Activated naive CD4-positive, alpha-beta T cell treated with anti-CD3 and anti-CD28 coated beads, Interleukin-2, amount 50 U/mL, for 24 hours (primary cell): ENCODE data around the gene GPC3.
"Not testable (repeated sequence)": the region's sequence is repeated elsewhere in the genome, so short reads cannot be mapped to it uniquely, and the experiment has no call there.

ENCODE experiments used
- H3K27ac Mint-ChIP-seq: one replicate; pipeline ENCODE4 v1.8.0; 2021; ENCODE audit warnings: mild to moderate bottlenecking, mixed read lengths
- H3K27me3 Mint-ChIP-seq: one replicate; pipeline ENCODE4 v1.8.0; 2021; ENCODE audit warnings: mixed read lengths
- H3K36me3 Mint-ChIP-seq: one replicate; pipeline ENCODE4 v1.8.0; 2021; ENCODE audit warnings: mixed read lengths
- H3K4me1 Mint-ChIP-seq: one replicate; pipeline ENCODE4 v1.8.0; 2021; ENCODE audit warnings: mixed read lengths
- H3K4me3 Mint-ChIP-seq: one replicate; pipeline ENCODE4 v1.8.0; 2021; ENCODE audit warnings: mild to moderate bottlenecking, mixed read lengths
- H3K9me3 Mint-ChIP-seq: one replicate; pipeline ENCODE4 v1.8.0; 2021; ENCODE audit warnings: mixed read lengths

The GPC3 gene

GRCh38 chrX:133910539-133910938, 74.9 kb downstream of the GPC3 start:
- no peaks in the 10 kb centered on the region for H3K27me3 Mint-ChIP-seq
- no peak overlapping the region for H3K4me3 Mint-ChIP-seq
- no peaks in the 10 kb centered on the region for H3K4me1 Mint-ChIP-seq
- H3K9me3 Mint-ChIP-seq: no peaks in the 10 kb centered on the region
- no peaks in the 10 kb centered on the region for H3K36me3 Mint-ChIP-seq
- no peak overlapping the region for H3K27ac Mint-ChIP-seq

GRCh38 chrX:133909888-133910287, 75.5 kb downstream of the GPC3 start:
- Mint-ChIP-seq H3K36me3 (no peaks in the 10 kb centered on the region), H3K4me3 (no peak overlapping the region), H3K4me1 (no peaks in the 10 kb centered on the region), H3K27me3 (no peaks in the 10 kb centered on the region), H3K9me3 (no peaks in the 10 kb centered on the region), H3K27ac (no peak overlapping the region)

- no peak overlapping the region for H3K4me3 Mint-ChIP-seq
- no peak overlapping the region for H3K27ac Mint-ChIP-seq
- H3K36me3 Mint-ChIP-seq: no peaks in the 10 kb centered on the region
- no peaks in the 10 kb centered on the region for H3K9me3 Mint-ChIP-seq
- H3K4me1 Mint-ChIP-seq: no peaks in the 10 kb centered on the region
- no peaks in the 10 kb centered on the region for H3K27me3 Mint-ChIP-seq
Observed at GRCh38 chrX:133908223-133908955, 77.0 kb downstream of the GPC3 start.

- Mint-ChIP-seq H3K9me3 (no peaks in the 10 kb centered on the region), H3K27ac (no peak overlapping the region), H3K4me3 (no peak overlapping the region), H3K27me3 (no peaks in the 10 kb centered on the region), H3K36me3 (no peaks in the 10 kb centered on the region), H3K4me1 (no peaks in the 10 kb centered on the region)
Observed at GRCh38 chrX:133907606-133908005, 77.8 kb downstream of the GPC3 start.

- H3K36me3 Mint-ChIP-seq: no peaks in the 10 kb centered on the region
- H3K27me3 Mint-ChIP-seq: no peaks in the 10 kb centered on the region
- H3K4me3 Mint-ChIP-seq: no peak overlapping the region
- no peaks in the 10 kb centered on the region for H3K9me3 Mint-ChIP-seq
- no peak overlapping the region for H3K27ac Mint-ChIP-seq
- H3K4me1 Mint-ChIP-seq: no peaks in the 10 kb centered on the region
Observed at GRCh38 chrX:133905305-133905704, 80.1 kb downstream of the GPC3 start.

GRCh38 chrX:133897593-133898163, 87.7 kb downstream of the GPC3 start:
- Mint-ChIP-seq H3K27me3 (no peaks in the 10 kb centered on the region), H3K27ac (no peak overlapping the region), H3K9me3 (no peaks in the 10 kb centered on the region), H3K36me3 (no peaks in the 10 kb centered on the region), H3K4me1 (no peaks in the 10 kb centered on the region), H3K4me3 (no peak overlapping the region)

GRCh38 chrX:133892337-133892736, 93.1 kb downstream of the GPC3 start:
- Mint-ChIP-seq H3K36me3 (no peaks in the 10 kb centered on the region), H3K27ac (no peak overlapping the region)

GRCh38 chrX:133888984-133889383, 96.4 kb downstream of the GPC3 start:
- no peaks in the 10 kb centered on the region for H3K27me3 Mint-ChIP-seq
- no peak overlapping the region for H3K4me3 Mint-ChIP-seq
- no peaks in the 10 kb centered on the region for H3K36me3 Mint-ChIP-seq
- H3K27ac Mint-ChIP-seq: no peak overlapping the region
- H3K9me3 Mint-ChIP-seq: no peaks in the 10 kb centered on the region
- H3K4me1 Mint-ChIP-seq: no peaks in the 10 kb centered on the region

More at GRCh38 chrX:133892337-133892736, 93.1 kb downstream of the GPC3 start:
- no peak overlapping the region for H3K4me3 Mint-ChIP-seq
- H3K27me3 Mint-ChIP-seq: no peaks in the 10 kb centered on the region
- H3K4me1 Mint-ChIP-seq: no peaks in the 10 kb centered on the region
- H3K9me3 Mint-ChIP-seq: no peaks in the 10 kb centered on the region

GRCh38 chrX:133888084-133888483, 97.3 kb downstream of the GPC3 start:
- not testable (repeated sequence) for H3K4me3 Mint-ChIP-seq

GRCh38 chrX:133884430-133885394, 100.7 kb downstream of the GPC3 start:
- H3K9me3 Mint-ChIP-seq: no peaks in the 10 kb centered on the region

More at GRCh38 chrX:133888084-133888483, 97.3 kb downstream of the GPC3 start:
- not testable (repeated sequence) for H3K27me3 Mint-ChIP-seq, H3K4me1 Mint-ChIP-seq, H3K27ac Mint-ChIP-seq, H3K36me3 Mint-ChIP-seq, H3K9me3 Mint-ChIP-seq

GRCh38 chrX:133881893-133882292, 103.5 kb downstream of the GPC3 start:
- no peaks in the 10 kb centered on the region for H3K27me3 Mint-ChIP-seq
- H3K27ac Mint-ChIP-seq: no peak overlapping the region
- no peaks in the 10 kb centered on the region for H3K4me1 Mint-ChIP-seq
- H3K36me3 Mint-ChIP-seq: no peaks in the 10 kb centered on the region
- H3K9me3 Mint-ChIP-seq: no peaks in the 10 kb centered on the region
- no peak overlapping the region for H3K4me3 Mint-ChIP-seq

More at GRCh38 chrX:133884430-133885394, 100.7 kb downstream of the GPC3 start:
- no peaks in the 10 kb centered on the region for H3K4me1 Mint-ChIP-seq
- H3K27ac Mint-ChIP-seq: no peak overlapping the region
- H3K36me3 Mint-ChIP-seq: no peaks in the 10 kb centered on the region
- H3K4me3 Mint-ChIP-seq: no peak overlapping the region
- H3K27me3 Mint-ChIP-seq: no peaks in the 10 kb centered on the region

GRCh38 chrX:133881007-133881406, 104.4 kb downstream of the GPC3 start:
- H3K4me1 Mint-ChIP-seq: no peaks in the 10 kb centered on the region
- H3K9me3 Mint-ChIP-seq: no peaks in the 10 kb centered on the region
- no peaks in the 10 kb centered on the region for H3K27me3 Mint-ChIP-seq
- H3K27ac Mint-ChIP-seq: no peak overlapping the region
- no peak overlapping the region for H3K4me3 Mint-ChIP-seq
- no peaks in the 10 kb centered on the region for H3K36me3 Mint-ChIP-seq

GRCh38 chrX:133880032-133880443, 105.4 kb downstream of the GPC3 start:
- no peaks in the 10 kb centered on the region for H3K36me3 Mint-ChIP-seq

GRCh38 chrX:133878710-133879109, 106.7 kb downstream of the GPC3 start:
- Mint-ChIP-seq H3K27me3 (no peaks in the 10 kb centered on the region), H3K27ac (no peak overlapping the region), H3K36me3 (no peaks in the 10 kb centered on the region), H3K9me3 (no peaks in the 10 kb centered on the region), H3K4me1 (no peaks in the 10 kb centered on the region), H3K4me3 (no peak overlapping the region)

More at GRCh38 chrX:133880032-133880443, 105.4 kb downstream of the GPC3 start:
- H3K9me3 Mint-ChIP-seq: no peaks in the 10 kb centered on the region
- no peaks in the 10 kb centered on the region for H3K27me3 Mint-ChIP-seq
- no peaks in the 10 kb centered on the region for H3K4me1 Mint-ChIP-seq
- no peak overlapping the region for H3K27ac Mint-ChIP-seq
- H3K4me3 Mint-ChIP-seq: no peak overlapping the region

GRCh38 chrX:133876646-133877045, 108.7 kb downstream of the GPC3 start:
- no peak overlapping the region for H3K27ac Mint-ChIP-seq
- H3K4me3 Mint-ChIP-seq: no peak overlapping the region
- no peaks in the 10 kb centered on the region for H3K9me3 Mint-ChIP-seq
- H3K27me3 Mint-ChIP-seq: no peaks in the 10 kb centered on the region
- H3K36me3 Mint-ChIP-seq: no peaks in the 10 kb centered on the region
- no peaks in the 10 kb centered on the region for H3K4me1 Mint-ChIP-seq

- Mint-ChIP-seq H3K4me3 (no peak overlapping the region), H3K4me1 (no peaks in the 10 kb centered on the region), H3K36me3 (no peaks in the 10 kb centered on the region), H3K9me3 (no peaks in the 10 kb centered on the region), H3K27me3 (no peaks in the 10 kb centered on the region), H3K27ac (no peak overlapping the region)
Observed at GRCh38 chrX:133869270-133869669, 116.1 kb downstream of the GPC3 start.
